Astrocyte (in vitro differentiated cells and primary cell): ENCODE results near the gene ITPRID1. TPM values are rescaled to one million over a fixed set of nuclear protein-coding genes. Genes with fewer than 3 reads are reported as not detected.

Experiments
- DNase-seq: peaks from one replicate; pipeline ENCODE4 v3.0.0-alpha.2; 2010; ENCODE audit warnings: low read depth
- FAIRE-seq: peaks from 2 replicates; lab custom pipeline; 2011; peaks lifted over from hg19 to GRCh38; lab: Jason Lieb, UNC
- H2AFZ ChIP-seq: 2 replicates; pipeline ENCODE4 v1.6.0; 2012; ENCODE audit warnings: low read depth, low read length, inconsistent platforms
- H3K27ac ChIP-seq: 2 replicates; pipeline ENCODE4 v1.5.1; 2011; ENCODE audit warnings: low read depth, low read length, inconsistent platforms
- H3K27me3 ChIP-seq: 2 replicates; pipeline ENCODE4 v1.6.0; 2011; ENCODE audit warnings: low read length, inconsistent platforms; ENCODE audit not compliant: insufficient read depth
- H3K36me3 ChIP-seq: 2 replicates; pipeline ENCODE4 v1.5.1; 2011; ENCODE audit warnings: low read length, inconsistent platforms; ENCODE audit not compliant: insufficient read depth
- H3K4me1 ChIP-seq: 2 replicates; pipeline ENCODE4 v1.5.1; 2011; ENCODE audit warnings: low read length, inconsistent platforms; ENCODE audit not compliant: insufficient read depth
- H3K4me2 ChIP-seq: 2 replicates; pipeline ENCODE4 v1.6.0; 2012; ENCODE audit warnings: low read length, inconsistent platforms
- H3K4me3 ChIP-seq: 2 replicates; pipeline ENCODE4 v1.5.1; 2011; ENCODE audit warnings: low read depth, mild to moderate bottlenecking, low read length, inconsistent platforms; ENCODE audit not compliant: insufficient read depth
- H3K79me2 ChIP-seq: 2 replicates; pipeline ENCODE4 v1.6.0; 2012; ENCODE audit warnings: mild to moderate bottlenecking, low read length, inconsistent platforms; ENCODE audit not compliant: insufficient read depth
- H3K9ac ChIP-seq: 2 replicates; pipeline ENCODE4 v1.6.0; 2012; ENCODE audit warnings: mild to moderate bottlenecking, low read length, inconsistent platforms
- H3K9me3 ChIP-seq: 2 replicates; pipeline ENCODE4 v1.5.1; 2012; ENCODE audit warnings: low read depth, mild to moderate bottlenecking, low read length, inconsistent platforms; ENCODE audit not compliant: insufficient read depth
- H4K20me1 ChIP-seq: 2 replicates; pipeline ENCODE4 v1.6.0; 2012; ENCODE audit warnings: low read length, inconsistent platforms; ENCODE audit not compliant: insufficient read depth
- H3K27ac Mint-ChIP-seq: one replicate; pipeline ENCODE4 v1.8.0; 2021; ENCODE audit warnings: mild to moderate bottlenecking, mixed read lengths; ENCODE audit not compliant: unreplicated experiment
- H3K27me3 Mint-ChIP-seq: one replicate; pipeline ENCODE4 v1.8.0; 2021; ENCODE audit warnings: low read depth, mixed read lengths; ENCODE audit not compliant: unreplicated experiment
- H3K36me3 Mint-ChIP-seq: one replicate; pipeline ENCODE4 v1.8.0; 2021; ENCODE audit warnings: low read depth, mixed read lengths; ENCODE audit not compliant: unreplicated experiment
- H3K4me1 Mint-ChIP-seq: one replicate; pipeline ENCODE4 v1.8.0; 2021; ENCODE audit warnings: low read depth, mixed read lengths; ENCODE audit not compliant: unreplicated experiment
- H3K4me3 Mint-ChIP-seq: one replicate; pipeline ENCODE4 v1.8.0; 2021; ENCODE audit warnings: mild to moderate bottlenecking, moderate library complexity, mixed read lengths; ENCODE audit not compliant: unreplicated experiment
- H3K9me3 Mint-ChIP-seq: one replicate; pipeline ENCODE4 v1.8.0; 2021; ENCODE audit warnings: mild to moderate bottlenecking, mixed read lengths; ENCODE audit not compliant: unreplicated experiment
- EZH2 ChIP-seq: IDR thresholded peaks from 2 replicates; pipeline ENCODE4 v1.6.1; 2012; ENCODE audit warnings: mild to moderate bottlenecking, low read length, inconsistent platforms; ENCODE audit not compliant: insufficient read depth
- total RNA-seq: library from RNA; stranded (reverse); gene quantifications from 2 replicates; pipeline ENCODE4 v1.2.1, GENCODE V29; 2021
- TF ChIP-seq, protein P1 (sequence below): IDR thresholded peaks from 2 replicates; pipeline ENCODE4 v1.5.1; 2011; ENCODE audit warnings: low read depth, mild to moderate bottlenecking, inconsistent platforms, low read length, moderate library complexity; ENCODE audit not compliant: insufficient read depth

The ITPRID1 gene
- total RNA-seq, 1 donor from 2014 or later: not detected

DNA sequence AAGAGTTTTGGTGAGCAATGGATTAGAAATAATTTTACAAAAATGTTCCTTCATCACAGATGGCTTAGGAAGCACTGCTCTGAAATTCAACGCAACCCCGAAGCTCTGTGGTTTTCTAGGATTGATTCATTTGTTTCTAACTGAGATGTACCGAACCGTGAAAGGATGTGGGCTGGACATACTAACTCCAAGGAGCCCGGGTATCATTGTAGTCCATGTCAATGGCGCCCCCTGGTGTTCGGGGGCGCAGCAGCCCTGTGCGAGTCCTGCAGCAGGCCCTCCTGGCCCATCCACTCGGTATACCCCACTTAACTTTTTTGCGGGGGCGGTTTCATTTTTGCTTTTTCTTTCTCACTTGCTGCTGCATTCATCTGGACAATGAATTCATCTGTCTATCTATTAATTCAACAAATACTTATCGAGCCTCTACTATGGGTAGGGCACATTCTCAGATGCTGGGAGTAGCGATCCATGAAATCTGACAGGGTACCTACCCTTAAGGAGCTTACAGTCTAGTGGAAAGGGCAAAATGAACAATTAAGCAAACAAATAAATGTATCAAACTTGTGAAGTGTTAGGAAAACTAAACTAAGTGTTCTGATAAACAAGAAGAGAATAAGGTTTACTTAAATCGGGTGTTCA lies 25.2 kb upstream of the ITPRID1 start:
- Histone ChIP-seq H3K4me2 (no peak overlapping the region), H3K27ac (no peak overlapping the region), H3K9me3 (no peaks in the 10 kb centered on the region), H3K79me2 (no peaks in the 10 kb centered on the region), H3K27me3 (no peaks in the 10 kb centered on the region), H3K4me3 (no peak overlapping the region), H3K4me1 (no peaks in the 10 kb centered on the region), H3K36me3 (no peaks in the 10 kb centered on the region), H4K20me1 (no peaks in the 10 kb centered on the region), H2AFZ (no peak overlapping the region), H3K9ac (no peak overlapping the region)
- FAIRE-seq (no peak), DNase-seq (peak; percentile 74)
- no peaks in the 10 kb centered on the region for H3K27me3 Mint-ChIP-seq
- no peak overlapping the region for H3K27ac Mint-ChIP-seq
- peaks cover 16% of the 10 kb centered on the region for H3K4me1 Mint-ChIP-seq
- no peak overlapping the region for H3K4me3 Mint-ChIP-seq
- H3K9me3 Mint-ChIP-seq: peaks cover 2% of the 10 kb centered on the region
- TF ChIP-seq, protein P1, sequence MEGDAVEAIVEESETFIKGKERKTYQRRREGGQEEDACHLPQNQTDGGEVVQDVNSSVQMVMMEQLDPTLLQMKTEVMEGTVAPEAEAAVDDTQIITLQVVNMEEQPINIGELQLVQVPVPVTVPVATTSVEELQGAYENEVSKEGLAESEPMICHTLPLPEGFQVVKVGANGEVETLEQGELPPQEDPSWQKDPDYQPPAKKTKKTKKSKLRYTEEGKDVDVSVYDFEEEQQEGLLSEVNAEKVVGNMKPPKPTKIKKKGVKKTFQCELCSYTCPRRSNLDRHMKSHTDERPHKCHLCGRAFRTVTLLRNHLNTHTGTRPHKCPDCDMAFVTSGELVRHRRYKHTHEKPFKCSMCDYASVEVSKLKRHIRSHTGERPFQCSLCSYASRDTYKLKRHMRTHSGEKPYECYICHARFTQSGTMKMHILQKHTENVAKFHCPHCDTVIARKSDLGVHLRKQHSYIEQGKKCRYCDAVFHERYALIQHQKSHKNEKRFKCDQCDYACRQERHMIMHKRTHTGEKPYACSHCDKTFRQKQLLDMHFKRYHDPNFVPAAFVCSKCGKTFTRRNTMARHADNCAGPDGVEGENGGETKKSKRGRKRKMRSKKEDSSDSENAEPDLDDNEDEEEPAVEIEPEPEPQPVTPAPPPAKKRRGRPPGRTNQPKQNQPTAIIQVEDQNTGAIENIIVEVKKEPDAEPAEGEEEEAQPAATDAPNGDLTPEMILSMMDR: peak; percentile 74
- no peak for TF ChIP-seq EZH2
- H3K36me3 Mint-ChIP-seq: no peaks in the 10 kb centered on the region

DNA sequence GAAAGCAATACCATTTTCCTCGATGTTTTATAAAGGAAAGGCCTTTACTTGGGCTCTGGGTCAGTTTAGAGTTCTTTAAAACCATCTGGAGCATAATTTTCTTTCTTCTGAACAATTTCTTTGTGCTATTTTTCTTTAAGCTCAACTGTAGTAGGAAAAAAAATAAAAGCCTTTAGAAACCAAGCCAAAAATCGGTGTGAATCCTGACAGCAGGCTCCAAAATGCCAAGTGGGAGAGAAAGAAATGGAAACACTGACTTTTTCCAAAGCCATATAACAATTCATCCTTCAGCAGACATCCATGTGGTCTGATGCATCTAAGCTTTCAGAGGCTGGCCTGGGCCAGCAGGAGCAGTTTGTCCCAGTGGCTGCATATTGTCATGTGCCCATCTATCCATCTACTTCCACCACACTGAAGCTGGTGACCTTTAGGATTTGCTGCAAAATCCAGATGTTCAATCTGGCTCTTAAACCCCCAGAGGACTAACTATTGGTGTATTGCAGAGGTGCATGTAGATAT lies 23.0 kb upstream of the ITPRID1 start:
- H3K27me3 Mint-ChIP-seq: no peaks in the 10 kb centered on the region
- Histone ChIP-seq H3K79me2 (no peaks in the 10 kb centered on the region), H3K4me1 (no peaks in the 10 kb centered on the region), H4K20me1 (no peaks in the 10 kb centered on the region), H3K9me3 (no peaks in the 10 kb centered on the region), H3K9ac (no peak overlapping the region), H3K27ac (no peak overlapping the region), H2AFZ (no peak overlapping the region), H3K27me3 (no peaks in the 10 kb centered on the region), H3K4me2 (no peak overlapping the region), H3K36me3 (no peaks in the 10 kb centered on the region), H3K4me3 (no peak overlapping the region)
- no peak for DNase-seq
- peaks cover 18% of the 10 kb centered on the region for H3K4me1 Mint-ChIP-seq
- no peak overlapping the region for H3K27ac Mint-ChIP-seq
- TF ChIP-seq, protein P1: no peak
- no peak for TF ChIP-seq EZH2
- no peak overlapping the region for H3K4me3 Mint-ChIP-seq
- H3K36me3 Mint-ChIP-seq: no peaks in the 10 kb centered on the region
- no peak for FAIRE-seq
- peaks cover 3% of the 10 kb centered on the region for H3K9me3 Mint-ChIP-seq

DNA sequence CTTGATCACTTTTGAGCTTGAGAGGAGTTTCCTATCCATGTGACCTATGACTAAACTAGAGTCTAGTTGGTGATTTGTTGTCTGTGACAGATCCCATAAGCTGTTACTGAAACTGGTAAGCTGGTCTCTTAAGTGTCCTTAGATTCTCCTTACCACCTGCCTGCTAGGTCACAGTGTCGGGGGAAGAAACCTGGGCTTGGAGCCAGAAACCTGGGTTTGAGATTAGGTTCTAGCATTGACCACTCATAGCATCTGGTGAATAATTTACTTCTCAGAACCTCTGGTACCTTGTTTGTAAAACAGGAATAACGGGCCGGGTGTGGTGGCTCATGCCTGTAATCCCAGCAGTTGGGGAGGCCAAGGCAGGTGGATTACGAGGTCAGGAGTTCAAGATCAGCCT lies 21.8 kb upstream of the ITPRID1 start:
- no peak overlapping the region for H2AFZ ChIP-seq
- H3K4me3 Mint-ChIP-seq: no peak overlapping the region
- H3K27me3 ChIP-seq: no peaks in the 10 kb centered on the region
- no peaks in the 10 kb centered on the region for H3K36me3 ChIP-seq
- no peaks in the 10 kb centered on the region for H3K27me3 Mint-ChIP-seq
- DNase-seq (no peak), FAIRE-seq (no peak)
- TF ChIP-seq, protein P1: no peak
- no peak for TF ChIP-seq EZH2
- H3K9ac ChIP-seq: no peak overlapping the region
- no peaks in the 10 kb centered on the region for H4K20me1 ChIP-seq
- peaks cover 4% of the 10 kb centered on the region for H3K9me3 Mint-ChIP-seq
- no peaks in the 10 kb centered on the region for H3K4me1 ChIP-seq
- H3K4me2 ChIP-seq: no peak overlapping the region
- H3K79me2 ChIP-seq: no peaks in the 10 kb centered on the region
- no peak overlapping the region for H3K27ac Mint-ChIP-seq
- no peaks in the 10 kb centered on the region for H3K36me3 Mint-ChIP-seq
- H3K4me1 Mint-ChIP-seq: peaks cover 12% of the 10 kb centered on the region
- H3K4me3 ChIP-seq: no peak overlapping the region
- no peaks in the 10 kb centered on the region for H3K9me3 ChIP-seq
- no peak overlapping the region for H3K27ac ChIP-seq
